ENCODE measurements around the gene BCAP29.
"Not testable (repeated sequence)": the region's sequence is repeated elsewhere in the genome, so short reads cannot be mapped to it uniquely, and the experiment has no call there.

Gene BCAP29

GRCh38 chr7:107615910-107616680, 36.0 kb downstream of the BCAP29 start:
- DNase-seq (ENCODE audit: low read depth in 2 of 3, low spot score in 1 of 3) = no peak

- no peak for DNase-seq (ENCODE audit: low read depth in 2 of 3, low spot score in 1 of 3)
Measured at GRCh38 chr7:107622429-107622828, 42.4 kb downstream of the BCAP29 start.

GRCh38 chr7:107622894-107623293, 42.8 kb downstream of the BCAP29 start:
- DNase-seq (ENCODE audit: low read depth in 2 of 3, low spot score in 1 of 3) = no peak

- no peak for DNase-seq (ENCODE audit: low read depth in 2 of 3, low spot score in 1 of 3)
Measured at GRCh38 chr7:107627002-107627401, 47.0 kb downstream of the BCAP29 start.

GRCh38 chr7:107628461-107629064, 48.5 kb downstream of the BCAP29 start:
- no peak for DNase-seq (ENCODE audit: low read depth in 2 of 3, low spot score in 1 of 3)

- DNase-seq (ENCODE audit: low read depth in 2 of 3, low spot score in 1 of 3) = no peak
Measured at GRCh38 chr7:107630342-107630741, 50.3 kb downstream of the BCAP29 start.

- DNase-seq (ENCODE audit: low read depth in 2 of 3, low spot score in 1 of 3) = no peak
Measured at GRCh38 chr7:107631588-107632491, 51.8 kb downstream of the BCAP29 start.

- DNase-seq (ENCODE audit: low read depth in 2 of 3, low spot score in 1 of 3) = no peak
Measured at GRCh38 chr7:107632492-107632865, 52.4 kb downstream of the BCAP29 start.

GRCh38 chr7:107638594-107638993, 58.5 kb downstream of the BCAP29 start:
- DNase-seq (ENCODE audit: low read depth in 2 of 3, low spot score in 1 of 3) = no peak

GRCh38 chr7:107639070-107639469, 59.0 kb downstream of the BCAP29 start:
- DNase-seq (ENCODE audit: low read depth in 2 of 3, low spot score in 1 of 3) = not testable (repeated sequence)

- no peak for DNase-seq (ENCODE audit: low read depth in 2 of 3, low spot score in 1 of 3)
Measured at GRCh38 chr7:107641676-107642075, 61.6 kb downstream of the BCAP29 start.

- no peak for DNase-seq (ENCODE audit: low read depth in 2 of 3, low spot score in 1 of 3)
Measured at GRCh38 chr7:107642501-107642900, 62.5 kb downstream of the BCAP29 start.

GRCh38 chr7:107643407-107643806, 63.4 kb downstream of the BCAP29 start:
- no peak for DNase-seq (ENCODE audit: low read depth in 2 of 3, low spot score in 1 of 3)

- no peak for DNase-seq (ENCODE audit: low read depth in 2 of 3, low spot score in 1 of 3)
Measured at GRCh38 chr7:107643938-107644308, 63.9 kb downstream of the BCAP29 start.

- DNase-seq (ENCODE audit: low read depth in 2 of 3, low spot score in 1 of 3) = no peak
Measured at GRCh38 chr7:107644309-107644974, 64.4 kb downstream of the BCAP29 start.

GRCh38 chr7:107652642-107653041, 72.6 kb downstream of the BCAP29 start:
- no peak for DNase-seq (ENCODE audit: low read depth in 2 of 3, low spot score in 1 of 3)

- DNase-seq (ENCODE audit: low read depth in 2 of 3, low spot score in 1 of 3) = no peak
Measured at GRCh38 chr7:107658467-107658866, 78.4 kb downstream of the BCAP29 start.

- peak; percentile 37 to 55 (median 49) for DNase-seq (ENCODE audit: low read depth in 2 of 3, low spot score in 1 of 3)
Measured at GRCh38 chr7:107659666-107660065, 79.6 kb downstream of the BCAP29 start.

- peak; percentile 27 to 42 (median 37) for DNase-seq (ENCODE audit: low read depth in 2 of 3, low spot score in 1 of 3)
Measured at GRCh38 chr7:107660381-107661080, 80.5 kb downstream of the BCAP29 start, which contains the start of gene SLC26A4. TSS of gene SLC26A4 (plus strand) at chr7:107660828. CDS start at chr7:107661642, 814 bp downstream.

GRCh38 chr7:107661081-107661864, 81.2 kb downstream of the BCAP29 start:
- peak; percentile 19 to 46 (median 31) for DNase-seq (ENCODE audit: low read depth in 2 of 3, low spot score in 1 of 3)

Data from stimulated activated CD4-positive, alpha-beta T cell treated with anti-CD3 and anti-CD28 coated beads, Interleukin-12 subunit alpha, Interleukin-12 subunit beta, amount 100 ng/mL, for 48 hours (primary cell).